PFSK-1 (cell line): ENCODE results near the gene CYP27C1.

ENCODE experiments used
- POLR2AphosphoS5 ChIP-seq: IDR thresholded peaks from 2 replicates; pipeline ENCODE4 v1.6.1; 2012; ENCODE audit warnings: low read depth, mild to moderate bottlenecking, control low read depth, low read length, moderate library complexity
- TF ChIP-seq, protein P1 (sequence below), 2 experiments: IDR thresholded peaks; 2 replicates each; pipeline versions ENCODE4 v1.6.1 to v1.8.0; 2011 to 2012; ENCODE audit warnings: low read depth in 2 of 2, low read length in 2 of 2, control low read depth in 1 of 2, inconsistent platforms in 1 of 2, mild to moderate bottlenecking in 1 of 2, moderate library complexity in 1 of 2; ENCODE audit not compliant: insufficient read depth in 1 of 2

DNA sequence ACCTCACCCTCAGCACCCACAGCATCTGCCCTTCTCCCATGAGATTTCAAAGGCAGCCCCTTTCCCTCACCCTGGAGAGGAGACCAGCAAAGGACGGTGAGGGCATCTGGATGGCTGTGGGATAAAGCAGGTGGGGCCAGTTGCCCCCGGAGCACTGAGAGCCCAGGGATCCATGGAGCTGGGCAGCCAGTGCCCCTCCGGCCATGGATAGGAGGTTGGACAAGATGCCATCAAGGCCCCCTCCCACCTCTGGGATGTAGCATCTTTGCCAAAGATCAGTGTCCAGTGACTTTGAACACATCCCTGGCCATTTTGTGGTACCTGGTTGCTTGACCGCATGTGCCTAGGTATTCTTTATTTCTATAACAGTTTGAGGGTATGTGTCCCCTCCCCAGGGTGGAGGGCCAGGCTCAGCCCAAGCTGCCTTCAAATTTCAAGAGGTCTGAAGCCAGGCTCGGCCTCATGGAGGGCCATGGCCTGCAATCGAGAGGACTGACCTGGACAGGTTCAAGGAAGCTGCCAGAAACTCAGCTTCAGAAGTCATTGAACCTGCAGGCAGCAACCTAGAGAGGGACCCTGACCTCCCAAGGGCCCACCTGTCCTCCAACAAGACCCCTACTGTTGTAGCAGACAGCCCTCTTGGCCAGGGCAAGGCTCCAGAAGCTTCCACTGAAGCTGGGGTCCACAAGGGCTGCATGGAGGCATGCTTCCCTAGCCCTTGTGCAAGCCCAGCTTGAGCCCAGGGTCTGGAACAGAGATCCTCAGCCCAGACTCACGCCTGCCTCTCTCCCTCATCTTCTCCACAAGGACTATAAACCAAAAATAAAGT lies 57.6 kb downstream of the CYP27C1 start:
- TF ChIP-seq POLR2AphosphoS5 = no peak
- TF ChIP-seq, protein P1, sequence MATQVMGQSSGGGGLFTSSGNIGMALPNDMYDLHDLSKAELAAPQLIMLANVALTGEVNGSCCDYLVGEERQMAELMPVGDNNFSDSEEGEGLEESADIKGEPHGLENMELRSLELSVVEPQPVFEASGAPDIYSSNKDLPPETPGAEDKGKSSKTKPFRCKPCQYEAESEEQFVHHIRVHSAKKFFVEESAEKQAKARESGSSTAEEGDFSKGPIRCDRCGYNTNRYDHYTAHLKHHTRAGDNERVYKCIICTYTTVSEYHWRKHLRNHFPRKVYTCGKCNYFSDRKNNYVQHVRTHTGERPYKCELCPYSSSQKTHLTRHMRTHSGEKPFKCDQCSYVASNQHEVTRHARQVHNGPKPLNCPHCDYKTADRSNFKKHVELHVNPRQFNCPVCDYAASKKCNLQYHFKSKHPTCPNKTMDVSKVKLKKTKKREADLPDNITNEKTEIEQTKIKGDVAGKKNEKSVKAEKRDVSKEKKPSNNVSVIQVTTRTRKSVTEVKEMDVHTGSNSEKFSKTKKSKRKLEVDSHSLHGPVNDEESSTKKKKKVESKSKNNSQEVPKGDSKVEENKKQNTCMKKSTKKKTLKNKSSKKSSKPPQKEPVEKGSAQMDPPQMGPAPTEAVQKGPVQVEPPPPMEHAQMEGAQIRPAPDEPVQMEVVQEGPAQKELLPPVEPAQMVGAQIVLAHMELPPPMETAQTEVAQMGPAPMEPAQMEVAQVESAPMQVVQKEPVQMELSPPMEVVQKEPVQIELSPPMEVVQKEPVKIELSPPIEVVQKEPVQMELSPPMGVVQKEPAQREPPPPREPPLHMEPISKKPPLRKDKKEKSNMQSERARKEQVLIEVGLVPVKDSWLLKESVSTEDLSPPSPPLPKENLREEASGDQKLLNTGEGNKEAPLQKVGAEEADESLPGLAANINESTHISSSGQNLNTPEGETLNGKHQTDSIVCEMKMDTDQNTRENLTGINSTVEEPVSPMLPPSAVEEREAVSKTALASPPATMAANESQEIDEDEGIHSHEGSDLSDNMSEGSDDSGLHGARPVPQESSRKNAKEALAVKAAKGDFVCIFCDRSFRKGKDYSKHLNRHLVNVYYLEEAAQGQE (IDR thresholded peaks at IDR 0.05; ENCODE audit: insufficient read depth in 1 of 2, low read depth in 2 of 2, low read length in 2 of 2) = no peak
